ENCODE data around the gene LRRC41.

DNA sequence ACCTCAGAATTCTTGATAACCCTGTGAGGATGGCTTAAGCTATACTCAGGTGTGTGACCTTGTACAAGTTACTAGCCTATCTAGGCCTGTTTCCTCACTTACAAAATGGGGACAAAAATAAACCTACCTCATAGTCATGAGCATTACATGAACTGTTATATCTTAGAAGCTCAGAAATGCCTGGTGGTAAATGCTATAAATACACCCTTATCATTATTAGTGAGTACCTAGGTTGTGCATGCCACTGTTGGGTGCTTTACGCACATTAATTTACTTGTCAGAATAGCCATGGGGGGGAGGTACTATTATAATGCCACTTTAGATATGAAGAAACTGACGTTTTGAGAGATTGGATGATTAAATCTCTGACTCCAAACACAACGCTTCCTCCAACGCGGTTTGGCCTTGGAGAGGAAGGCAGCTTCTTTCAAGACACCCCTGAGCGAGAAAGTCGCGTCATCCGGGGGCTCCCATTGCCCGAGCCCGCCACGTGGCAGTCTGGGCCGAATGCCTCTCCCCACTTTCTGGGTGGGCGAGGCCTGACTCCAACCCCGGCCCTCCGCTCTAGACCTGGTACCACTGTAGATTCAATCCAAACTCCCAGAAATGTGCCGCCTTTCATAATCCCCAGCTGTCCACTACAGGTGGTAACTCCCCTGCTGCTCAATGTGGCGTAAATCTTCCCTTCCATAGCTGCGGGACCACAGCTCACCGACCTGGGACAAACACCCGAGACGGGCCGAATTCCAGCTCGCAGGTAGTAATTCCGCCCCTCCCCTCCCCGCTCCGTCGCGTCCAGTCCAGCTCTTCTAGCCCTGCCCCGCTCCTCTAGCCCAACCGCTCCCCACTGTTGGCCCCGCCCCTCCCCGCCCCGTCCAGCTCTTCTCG lies 56.6 kb downstream of the LRRC41 start:
- TF ChIP-seq, protein P1, sequence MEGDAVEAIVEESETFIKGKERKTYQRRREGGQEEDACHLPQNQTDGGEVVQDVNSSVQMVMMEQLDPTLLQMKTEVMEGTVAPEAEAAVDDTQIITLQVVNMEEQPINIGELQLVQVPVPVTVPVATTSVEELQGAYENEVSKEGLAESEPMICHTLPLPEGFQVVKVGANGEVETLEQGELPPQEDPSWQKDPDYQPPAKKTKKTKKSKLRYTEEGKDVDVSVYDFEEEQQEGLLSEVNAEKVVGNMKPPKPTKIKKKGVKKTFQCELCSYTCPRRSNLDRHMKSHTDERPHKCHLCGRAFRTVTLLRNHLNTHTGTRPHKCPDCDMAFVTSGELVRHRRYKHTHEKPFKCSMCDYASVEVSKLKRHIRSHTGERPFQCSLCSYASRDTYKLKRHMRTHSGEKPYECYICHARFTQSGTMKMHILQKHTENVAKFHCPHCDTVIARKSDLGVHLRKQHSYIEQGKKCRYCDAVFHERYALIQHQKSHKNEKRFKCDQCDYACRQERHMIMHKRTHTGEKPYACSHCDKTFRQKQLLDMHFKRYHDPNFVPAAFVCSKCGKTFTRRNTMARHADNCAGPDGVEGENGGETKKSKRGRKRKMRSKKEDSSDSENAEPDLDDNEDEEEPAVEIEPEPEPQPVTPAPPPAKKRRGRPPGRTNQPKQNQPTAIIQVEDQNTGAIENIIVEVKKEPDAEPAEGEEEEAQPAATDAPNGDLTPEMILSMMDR (IDR thresholded peaks at IDR 0.05 in 8 of 11, conservative IDR thresholded peaks at IDR 0.05 in 3 of 11), result no peak
- TF ChIP-seq POLR2AphosphoS5 (IDR thresholded peaks at IDR 0.05), result no peak

Measured in spleen (tissue), 7 donors.